NB4 (cell line): ENCODE measurements around the gene M6PR.

Source experiments
- MYC ChIP-seq: IDR thresholded peaks from 2 replicates; pipeline ENCODE4 v1.6.1; 2011; ENCODE audit warnings: low read depth, low read length
- POLR2A ChIP-seq: IDR thresholded peaks from 2 replicates; pipeline ENCODE4 v1.6.1; 2011; ENCODE audit warnings: mild to moderate bottlenecking; ENCODE audit not compliant: insufficient read length; ENCODE audit errors: extremely low read depth

DNA sequence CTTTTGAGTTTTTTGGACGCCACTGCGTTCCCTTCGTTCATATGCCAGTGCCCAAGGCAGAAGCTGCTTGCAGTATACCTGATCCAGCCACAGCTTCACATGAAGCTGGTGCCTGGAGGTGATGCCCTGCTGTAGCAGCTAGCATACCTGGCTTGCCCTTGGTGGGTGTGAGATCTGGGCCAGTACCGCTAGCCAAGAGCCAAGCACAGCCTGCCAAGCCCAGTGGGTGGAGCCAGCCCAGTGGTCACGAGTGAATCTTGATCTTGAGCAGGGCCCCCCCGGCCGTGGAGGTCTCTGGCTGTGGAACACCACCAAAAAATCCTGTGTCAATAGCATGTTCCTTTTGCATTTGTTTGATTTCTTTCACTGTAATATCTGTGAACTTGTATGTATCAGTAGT lies 7.3 kb upstream of the M6PR start:
- no peak for TF ChIP-seq MYC
- no peak for TF ChIP-seq POLR2A
